Transverse colon (tissue), 4 donors: Measurements from ENCODE around the gene RER1. TPM values are rescaled to one million over a fixed set of nuclear protein-coding genes. Genes with fewer than 3 reads are reported as not detected.

Experiments used
- DNase-seq: peaks from one replicate; pipeline ENCODE4 v3.0.0-alpha.2; 2019
- H3K27ac ChIP-seq, 4 donors: fragments of 200-600 bp; sonication (generic); 2 replicates each; pipeline ENCODE4 v1.5.1; 2016 to 2018; ENCODE audit warnings: inconsistent platforms in 4 of 4
- H3K27me3 ChIP-seq: fragments of 200-600 bp; sonication (generic); 2 replicates; pipeline ENCODE4 v1.5.1; 2017; ENCODE audit warnings: inconsistent platforms
- H3K36me3 ChIP-seq, 4 donors: fragments of 200-600 bp; sonication (generic); 2 replicates each; pipeline ENCODE4 v1.5.1; 2017 to 2019; ENCODE audit warnings: inconsistent platforms in 4 of 4
- H3K4me1 ChIP-seq, 4 donors: fragments of 200-600 bp; sonication (generic); 2 replicates each; pipeline ENCODE4 v1.5.1; 2017 to 2020; ENCODE audit warnings: inconsistent platforms in 4 of 4
- H3K4me3 ChIP-seq, 4 donors: fragments of 200-600 bp; sonication (generic); 1 replicate in 1 of 4; 2 replicates in 3 of 4; pipeline versions ENCODE4 v1.5.1 to v1.6.1; 2017 to 2019; ENCODE audit warnings: inconsistent platforms in 4 of 4
- H3K9me3 ChIP-seq, 2 donors: fragments of 200-600 bp; sonication (generic); 2 replicates each; pipeline ENCODE4 v1.5.1; 2017 to 2019; ENCODE audit warnings: inconsistent platforms in 2 of 2
- EP300 ChIP-seq: sonication (generic); formaldehyde crosslinking; IDR thresholded peaks from one replicate; pipeline ENCODE4 v1.6.1; 2017; ENCODE audit warnings: antibody characterized with exemption, low read depth
- POLR2A ChIP-seq: fragments of 450-650 bp; IDR thresholded peaks from one replicate; pipeline ENCODE4 v1.6.1; 2016; ENCODE audit warnings: antibody characterized with exemption, mild to moderate bottlenecking, moderate library complexity
- POLR2AphosphoS5 ChIP-seq, 3 donors: sonication (generic); formaldehyde crosslinking; IDR thresholded peaks; one replicate each; pipeline ENCODE4 v1.6.1; 2016; ENCODE audit warnings: antibody characterized with exemption in 3 of 3
- WGBS, 2 donors: methylation state at CpG; one replicate each; pipeline ENCODE4 v1.1.5; 2018; ENCODE audit warnings: low coverage in 1 of 2; 5-methylcytosine and 5-hydroxymethylcytosine counted together
- in situ Hi-C, 4 donors: fragments of 200-750 bp; cut with MboI; loops; one replicate each; pipeline versions ENCODE4 v1.15.0 to v1.15.1; 2017; ENCODE audit warnings: low sequenced_read_pairs in 3 of 4, low pct_ligation_motif_present in 1 of 4, low pct_unique_long_range_greater_than_20kb in 1 of 4
- intact Hi-C: fragments of 100-400 bp; cut with DNase I; formaldehyde crosslinking; loops from one replicate; pipeline ENCODE4 v1.15.1; 2023; ENCODE audit warnings: low total_unique reads
- total RNA-seq, 4 donors: library from RNA; depleted of rRNA; stranded (reverse); fragments of >200 nt; gene quantifications; one replicate each; pipeline ENCODE4 v1.1.0, GENCODE V29; 2016
- TF ChIP-seq, protein P1 (sequence below), 5 experiments: fragments of 200-600 bp in 3 of 5; fragments of 450-650 bp in 2 of 5; sonication (generic) in 3 of 5; IDR thresholded peaks; 1 replicate in 2 of 5; 2 replicates in 3 of 5; pipeline ENCODE4 v1.5.1; 2016 to 2017; ENCODE audit warnings: antibody characterized with exemption in 5 of 5, inconsistent platforms in 3 of 5, mild to moderate bottlenecking in 2 of 5, moderate library complexity in 1 of 5

The RER1 gene
- total RNA-seq, 4 donors from 2014 or later: 36.2 to 129 (median 111) TPM

DNA sequence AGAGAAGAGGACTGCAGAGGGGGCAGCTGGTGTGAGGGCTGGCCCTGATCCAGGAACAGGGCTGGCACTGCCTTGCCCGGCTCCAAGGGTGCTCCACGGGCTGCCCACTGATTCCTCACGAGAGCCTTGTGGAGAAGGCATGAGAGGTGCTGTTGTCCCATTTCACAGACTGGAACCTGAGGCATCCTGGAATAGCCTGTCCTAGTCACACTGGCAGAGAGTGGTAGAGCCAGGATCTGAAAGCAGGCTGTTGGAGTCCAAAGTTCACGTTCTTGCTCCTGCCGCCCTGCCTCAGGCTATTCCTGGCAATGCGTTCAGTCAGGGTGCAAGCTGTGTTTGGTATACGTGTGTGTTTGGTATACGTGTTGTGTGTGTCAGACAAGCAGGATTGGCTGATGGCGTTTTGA is 1.8 kb downstream of the RER1 start:
- peaks cover 0 to 17% (median 8%) of the 10 kb centered on the region in 4 donors for H3K36me3 ChIP-seq
- peak in 1 of 3 donors; percentile 27 for TF ChIP-seq POLR2AphosphoS5 (IDR thresholded peaks at IDR 0.05)
- no peak for TF ChIP-seq EP300
- in situ Hi-C loops: no loop called here
- H3K27ac ChIP-seq: peak overlapping the region; percentile 22 to 91 (median 90)
- DNase-seq: peak; percentile 50
- WGBS, 2 donors: 66% methylated on average over 9 of the region's 9 CpGs; no CpG with 5 or more reads in 1 of the 2 donors
- no peaks in the 10 kb centered on the region for H3K27me3 ChIP-seq
- H3K4me3 ChIP-seq: no peak overlapping the region
- peaks cover 23 to 41% (median 28%) of the 10 kb centered on the region in 4 donors for H3K4me1 ChIP-seq
- intact Hi-C loops: no loop called here
- no peaks in the 10 kb centered on the region for H3K9me3 ChIP-seq

DNA sequence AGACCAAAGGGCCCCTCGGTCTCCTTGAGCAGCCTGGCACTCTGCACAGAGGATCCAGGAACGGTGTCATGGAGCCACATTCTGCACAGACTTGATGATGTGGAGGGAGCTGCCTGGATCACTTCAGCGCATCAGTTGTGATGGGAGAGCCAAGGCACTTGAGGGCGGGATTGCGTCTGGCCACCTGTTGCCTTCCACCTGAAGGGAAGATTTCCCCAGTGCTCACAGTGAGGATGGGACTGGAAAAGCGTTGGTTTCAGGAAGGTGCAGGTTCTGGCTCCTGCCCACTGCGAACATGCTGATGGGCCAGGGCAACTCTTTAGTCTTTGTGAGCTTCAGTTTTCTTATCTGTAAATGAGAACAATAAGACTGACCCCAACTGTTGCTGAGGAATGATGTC is 2.6 kb downstream of the RER1 start:
- in situ Hi-C loops (no loop called here), intact Hi-C loops (no loop called here)
- Histone ChIP-seq H3K27me3 (no peaks in the 10 kb centered on the region), H3K4me1 (peaks cover 23 to 41% (median 28%) of the 10 kb centered on the region in 4 donors), H3K4me3 (no peak overlapping the region), H3K27ac (peak overlapping the region in 1 of 4 donors; percentile 90), H3K9me3 (no peaks in the 10 kb centered on the region), H3K36me3 (peaks cover 0 to 21% (median 9%) of the 10 kb centered on the region in 4 donors)
- TF ChIP-seq EP300: no peak
- TF ChIP-seq, protein P1, sequence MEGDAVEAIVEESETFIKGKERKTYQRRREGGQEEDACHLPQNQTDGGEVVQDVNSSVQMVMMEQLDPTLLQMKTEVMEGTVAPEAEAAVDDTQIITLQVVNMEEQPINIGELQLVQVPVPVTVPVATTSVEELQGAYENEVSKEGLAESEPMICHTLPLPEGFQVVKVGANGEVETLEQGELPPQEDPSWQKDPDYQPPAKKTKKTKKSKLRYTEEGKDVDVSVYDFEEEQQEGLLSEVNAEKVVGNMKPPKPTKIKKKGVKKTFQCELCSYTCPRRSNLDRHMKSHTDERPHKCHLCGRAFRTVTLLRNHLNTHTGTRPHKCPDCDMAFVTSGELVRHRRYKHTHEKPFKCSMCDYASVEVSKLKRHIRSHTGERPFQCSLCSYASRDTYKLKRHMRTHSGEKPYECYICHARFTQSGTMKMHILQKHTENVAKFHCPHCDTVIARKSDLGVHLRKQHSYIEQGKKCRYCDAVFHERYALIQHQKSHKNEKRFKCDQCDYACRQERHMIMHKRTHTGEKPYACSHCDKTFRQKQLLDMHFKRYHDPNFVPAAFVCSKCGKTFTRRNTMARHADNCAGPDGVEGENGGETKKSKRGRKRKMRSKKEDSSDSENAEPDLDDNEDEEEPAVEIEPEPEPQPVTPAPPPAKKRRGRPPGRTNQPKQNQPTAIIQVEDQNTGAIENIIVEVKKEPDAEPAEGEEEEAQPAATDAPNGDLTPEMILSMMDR (IDR thresholded peaks at IDR 0.05): no peak
- TF ChIP-seq POLR2AphosphoS5 (IDR thresholded peaks at IDR 0.05): no peak
- no peak for TF ChIP-seq POLR2A
- DNase-seq: no peak
- 91 to 100% methylated on average over 2 to 7 of the region's 7 CpGs for WGBS, 2 donors

DNA sequence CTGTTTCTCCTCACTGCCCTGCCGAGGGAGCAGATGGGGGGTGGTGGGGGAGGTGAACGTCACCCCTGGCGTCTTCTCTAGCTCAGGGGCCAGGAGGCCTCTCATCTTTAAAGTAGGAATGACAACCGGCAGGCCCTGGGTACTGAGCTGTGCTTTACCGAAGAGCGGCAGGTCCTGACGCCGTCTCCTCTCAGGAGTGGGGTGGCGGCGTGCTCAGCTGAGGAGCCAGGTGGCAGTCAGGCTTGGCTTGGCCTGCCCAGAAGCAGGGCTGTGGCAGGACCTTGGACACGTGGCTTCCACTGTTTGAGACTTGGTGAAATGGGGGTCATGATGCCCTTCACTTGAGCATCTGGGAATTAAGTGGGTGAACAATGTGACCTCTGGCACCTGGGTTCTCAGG is 3.1 kb downstream of the RER1 start:
- no peak for DNase-seq
- Histone ChIP-seq H3K9me3 (no peaks in the 10 kb centered on the region), H3K4me1 (peaks cover 23 to 41% (median 28%) of the 10 kb centered on the region in 4 donors), H3K36me3 (peaks cover 0 to 22% (median 10%) of the 10 kb centered on the region in 4 donors), H3K27me3 (no peaks in the 10 kb centered on the region), H3K27ac (no peak overlapping the region), H3K4me3 (no peak overlapping the region)
- WGBS, 2 donors: 85% methylated on average over 11 of the region's 11 CpGs; no CpG with 5 or more reads in 1 of the 2 donors
- no peak for TF ChIP-seq POLR2A
- no peak for TF ChIP-seq POLR2AphosphoS5 (IDR thresholded peaks at IDR 0.05)
- no peak for TF ChIP-seq EP300
- TF ChIP-seq, protein P1 (IDR thresholded peaks at IDR 0.05): no peak
- in situ Hi-C loops: no loop called here
- intact Hi-C loops: no loop called here

DNA sequence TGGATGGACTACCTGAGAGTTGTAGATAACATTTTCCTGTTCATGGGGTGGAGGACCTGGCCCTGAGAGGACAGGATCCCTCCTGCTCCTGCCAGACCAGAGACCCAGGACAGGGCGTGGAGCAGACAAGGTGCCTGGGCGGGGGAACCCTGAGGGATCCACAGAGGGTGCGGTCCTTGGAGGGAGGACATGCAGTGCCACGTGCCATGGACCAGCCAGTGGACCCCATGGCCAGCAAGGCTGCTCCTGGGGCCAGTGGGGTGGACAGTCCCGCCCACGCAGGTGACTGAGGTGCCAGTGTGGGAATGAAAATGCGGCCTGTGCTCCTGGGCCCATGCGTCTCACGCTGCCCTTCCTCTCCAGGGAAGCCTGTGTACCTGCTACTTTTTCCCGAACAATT is 3.6 kb downstream of the RER1 start:
- peaks cover 22 to 38% (median 25%) of the 10 kb centered on the region in 4 donors for H3K4me1 ChIP-seq
- in situ Hi-C loops: no loop called here
- DNase-seq: no peak

More for the DNA sequence above, 3.6 kb downstream of the RER1 start:
- Histone ChIP-seq H3K36me3 (peaks cover 0 to 27% (median 12%) of the 10 kb centered on the region in 4 donors), H3K9me3 (no peaks in the 10 kb centered on the region), H3K27me3 (no peaks in the 10 kb centered on the region), H3K4me3 (no peak overlapping the region), H3K27ac (no peak overlapping the region)
- intact Hi-C loops: no loop called here
- 89 to 91% methylated on average over 4 to 10 of the region's 10 CpGs for WGBS, 2 donors
- no peak for TF ChIP-seq POLR2A
- TF ChIP-seq, protein P1 (IDR thresholded peaks at IDR 0.05): no peak
- no peak for TF ChIP-seq EP300
